Uterus (tissue), 4 donors: ENCODE results near the gene SETD1A. TPM values are rescaled to one million over a fixed set of nuclear protein-coding genes. Genes with fewer than 3 reads are reported as not detected.

Source experiments
- DNase-seq, 2 donors: peaks; one replicate each; pipeline ENCODE4 v3.0.0-alpha.2; 2019 to 2020
- H3K27ac ChIP-seq, 2 donors: fragments of 200-600 bp; sonication (generic); 1 replicate in 1 of 2; 2 replicates in 1 of 2; pipeline ENCODE4 v1.5.1; 2016 to 2018
- H3K27me3 ChIP-seq, 2 donors: fragments of 200-600 bp; sonication (generic); one replicate each; pipeline ENCODE4 v1.5.1; 2018 to 2019; ENCODE audit warnings: control low read depth in 1 of 2
- H3K36me3 ChIP-seq, 2 donors: fragments of 200-600 bp; sonication (generic); one replicate each; pipeline ENCODE4 v1.5.1; 2019; ENCODE audit warnings: control low read depth in 1 of 2
- H3K4me1 ChIP-seq, 2 donors: fragments of 200-600 bp; sonication (generic); one replicate each; pipeline ENCODE4 v1.5.1; 2018 to 2019; ENCODE audit warnings: control low read depth in 1 of 2
- H3K4me3 ChIP-seq, 2 donors: fragments of 200-600 bp; sonication (generic); 1 replicate in 1 of 2; 2 replicates in 1 of 2; pipeline ENCODE4 v1.5.1; 2018 to 2019; ENCODE audit warnings: mild to moderate bottlenecking in 1 of 2
- H3K9me3 ChIP-seq, 2 donors: fragments of 200-600 bp; sonication (generic); one replicate each; pipeline ENCODE4 v1.5.1; 2019; ENCODE audit warnings: control low read depth in 1 of 2
- POLR2A ChIP-seq, 2 donors: fragments of 450-650 bp; IDR thresholded peaks; one replicate each; pipeline ENCODE4 v1.6.1; 2016; ENCODE audit warnings: antibody characterized with exemption in 2 of 2, mild to moderate bottlenecking in 1 of 2, moderate library complexity in 1 of 2
- intact Hi-C: fragments of 100-400 bp; cut with DNase I; formaldehyde crosslinking; loops from one replicate; pipeline ENCODE4 v1.15.1; 2023; ENCODE audit warnings: low total_unique reads
- total RNA-seq, 4 donors: library from RNA; depleted of rRNA in 3 of 4; stranded (reverse); fragments of >200 nt in 3 of 4; gene quantifications; one replicate each; pipeline versions ENCODE4 v1.1.0 to v1.2.4, GENCODE V29; 2014 to 2023
- TF ChIP-seq, protein P1 (sequence below), 4 experiments: fragments of 200-600 bp in 2 of 4; fragments of 450-650 bp in 2 of 4; sonication (generic) in 2 of 4; IDR thresholded peaks; one replicate each; pipeline ENCODE4 v1.5.1; 2016 to 2019; ENCODE audit warnings: antibody characterized with exemption in 4 of 4, mild to moderate bottlenecking in 2 of 4, moderate library complexity in 1 of 4
- donor health status: DM: yes; HTN: yes; CAD: no.

SETD1A gene
- total RNA-seq, 4 donors from 2014 or later, result 2.1 to 31.7 (median 3.5) TPM

DNA sequence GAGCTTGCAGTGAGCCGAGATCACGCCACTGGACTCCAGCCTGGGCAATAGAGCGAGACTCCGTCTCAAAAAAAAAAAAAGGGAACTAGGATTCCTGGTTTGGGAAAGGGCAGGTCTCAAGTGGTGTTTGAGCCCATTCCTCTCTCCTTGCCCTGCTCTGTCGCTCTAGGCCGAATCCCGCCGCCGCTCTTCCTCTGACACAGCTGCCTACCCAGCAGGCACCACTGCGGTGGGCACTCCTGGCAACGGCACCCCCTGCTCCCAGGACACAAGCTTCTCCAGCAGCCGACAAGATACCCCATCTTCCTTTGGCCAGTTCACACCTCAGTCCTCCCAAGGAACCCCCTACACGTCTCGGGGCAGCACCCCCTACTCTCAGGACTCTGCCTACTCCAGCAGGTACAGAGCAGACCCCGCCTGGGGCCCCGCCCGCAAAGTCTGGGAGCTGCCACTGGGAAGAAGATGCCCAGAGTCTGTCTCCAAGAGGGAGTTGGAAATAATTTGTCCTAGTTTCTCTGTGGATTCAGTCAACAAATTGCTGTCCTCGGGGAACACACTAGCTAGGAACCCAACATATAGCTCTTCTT is 6.5 kb downstream of the SETD1A start:
- intact Hi-C loops, result no loop called here
- H3K4me3 ChIP-seq, result no peak overlapping the region
- no peak overlapping the region for H3K27ac ChIP-seq
- H3K36me3 ChIP-seq, result no peaks in the 10 kb centered on the region
- H3K27me3 ChIP-seq, result no peaks in the 10 kb centered on the region
- no peak for DNase-seq
- TF ChIP-seq, protein P1, sequence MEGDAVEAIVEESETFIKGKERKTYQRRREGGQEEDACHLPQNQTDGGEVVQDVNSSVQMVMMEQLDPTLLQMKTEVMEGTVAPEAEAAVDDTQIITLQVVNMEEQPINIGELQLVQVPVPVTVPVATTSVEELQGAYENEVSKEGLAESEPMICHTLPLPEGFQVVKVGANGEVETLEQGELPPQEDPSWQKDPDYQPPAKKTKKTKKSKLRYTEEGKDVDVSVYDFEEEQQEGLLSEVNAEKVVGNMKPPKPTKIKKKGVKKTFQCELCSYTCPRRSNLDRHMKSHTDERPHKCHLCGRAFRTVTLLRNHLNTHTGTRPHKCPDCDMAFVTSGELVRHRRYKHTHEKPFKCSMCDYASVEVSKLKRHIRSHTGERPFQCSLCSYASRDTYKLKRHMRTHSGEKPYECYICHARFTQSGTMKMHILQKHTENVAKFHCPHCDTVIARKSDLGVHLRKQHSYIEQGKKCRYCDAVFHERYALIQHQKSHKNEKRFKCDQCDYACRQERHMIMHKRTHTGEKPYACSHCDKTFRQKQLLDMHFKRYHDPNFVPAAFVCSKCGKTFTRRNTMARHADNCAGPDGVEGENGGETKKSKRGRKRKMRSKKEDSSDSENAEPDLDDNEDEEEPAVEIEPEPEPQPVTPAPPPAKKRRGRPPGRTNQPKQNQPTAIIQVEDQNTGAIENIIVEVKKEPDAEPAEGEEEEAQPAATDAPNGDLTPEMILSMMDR (IDR thresholded peaks at IDR 0.05), result no peak
- TF ChIP-seq POLR2A (IDR thresholded peaks at IDR 0.05), result no peak
- H3K9me3 ChIP-seq, result no peaks in the 10 kb centered on the region
- H3K4me1 ChIP-seq, result peaks cover under 1 to 5% of the 10 kb centered on the region in 2 donors

DNA sequence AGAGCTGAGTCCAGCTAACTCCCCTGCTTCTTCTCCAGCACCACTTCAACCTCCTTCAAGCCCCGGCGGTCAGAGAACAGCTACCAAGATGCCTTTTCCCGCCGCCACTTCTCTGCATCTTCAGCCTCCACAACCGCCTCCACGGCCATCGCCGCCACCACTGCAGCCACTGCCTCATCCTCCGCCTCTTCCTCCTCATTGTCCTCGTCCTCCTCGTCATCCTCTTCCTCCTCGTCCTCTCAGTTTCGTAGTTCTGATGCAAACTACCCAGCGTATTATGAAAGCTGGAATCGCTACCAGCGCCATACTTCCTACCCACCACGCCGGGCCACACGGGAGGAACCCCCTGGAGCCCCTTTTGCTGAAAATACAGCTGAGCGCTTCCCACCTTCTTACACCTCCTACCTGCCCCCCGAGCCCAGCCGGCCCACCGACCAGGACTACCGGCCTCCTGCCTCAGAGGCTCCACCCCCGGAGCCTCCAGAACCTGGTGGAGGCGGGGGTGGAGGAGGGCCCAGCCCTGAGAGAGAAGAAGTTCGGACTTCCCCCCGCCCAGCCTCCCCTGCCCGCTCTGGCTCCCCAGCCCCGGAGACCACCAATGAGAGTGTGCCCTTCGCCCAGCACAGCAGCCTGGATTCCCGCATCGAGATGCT is 7.1 kb downstream of the SETD1A start:
- TF ChIP-seq, protein P1 (IDR thresholded peaks at IDR 0.05), result no peak
- no peak for TF ChIP-seq POLR2A (IDR thresholded peaks at IDR 0.05)
- no peak for DNase-seq
- Histone ChIP-seq H3K27me3 (no peaks in the 10 kb centered on the region), H3K4me3 (no peak overlapping the region), H3K27ac (no peak overlapping the region), H3K9me3 (no peaks in the 10 kb centered on the region), H3K4me1 (no peaks in the 10 kb centered on the region), H3K36me3 (no peaks in the 10 kb centered on the region)
- intact Hi-C loops, result no loop called here

DNA sequence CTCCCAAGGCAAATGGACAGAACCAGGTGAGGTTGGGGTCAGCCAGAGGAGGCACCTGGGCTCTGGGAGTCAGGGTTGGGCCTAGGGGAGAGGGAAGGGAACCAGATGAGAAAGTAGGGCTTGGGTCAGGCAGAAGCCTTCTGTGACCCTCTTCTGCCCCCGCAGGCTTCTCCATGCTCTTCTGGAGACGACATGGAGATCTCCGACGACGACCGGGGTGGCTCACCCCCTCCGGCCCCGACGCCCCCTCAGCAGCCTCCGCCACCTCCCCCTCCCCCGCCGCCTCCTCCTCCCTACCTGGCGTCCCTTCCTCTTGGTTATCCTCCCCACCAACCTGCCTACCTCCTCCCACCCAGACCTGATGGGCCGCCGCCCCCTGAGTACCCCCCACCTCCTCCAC is 7.9 kb downstream of the SETD1A start:
- no peak for DNase-seq

DNA sequence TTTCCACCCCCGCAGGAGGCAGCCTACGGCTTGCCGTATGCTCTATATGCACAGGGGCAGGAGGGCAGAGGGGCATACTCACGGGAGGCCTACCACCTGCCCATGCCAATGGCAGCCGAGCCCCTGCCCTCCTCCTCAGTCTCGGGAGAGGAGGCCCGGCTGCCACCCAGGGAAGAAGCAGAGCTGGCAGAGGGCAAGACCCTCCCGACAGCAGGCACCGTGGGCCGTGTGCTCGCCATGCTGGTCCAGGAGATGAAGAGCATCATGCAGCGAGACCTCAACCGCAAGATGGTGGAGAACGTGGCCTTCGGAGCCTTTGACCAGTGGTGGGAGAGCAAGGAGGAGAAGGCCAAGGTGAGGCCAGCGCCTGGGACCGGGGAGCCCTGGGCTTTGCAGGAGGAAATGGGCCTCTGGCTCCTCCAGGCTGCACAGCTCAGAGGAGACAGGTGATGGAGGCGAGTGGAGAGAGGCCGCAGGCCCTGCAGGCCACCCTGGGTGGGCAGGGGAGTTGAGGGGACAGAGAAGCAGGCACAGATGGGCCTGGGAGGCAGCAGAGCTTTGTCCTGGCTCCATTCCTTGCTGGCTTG is 8.6 kb downstream of the SETD1A start:
- intact Hi-C loops, result no loop called here
- no peak for TF ChIP-seq POLR2A (IDR thresholded peaks at IDR 0.05)
- TF ChIP-seq, protein P1 (IDR thresholded peaks at IDR 0.05), result no peak
- DNase-seq, result no peak
- H3K4me1 ChIP-seq, result no peaks in the 10 kb centered on the region
- no peaks in the 10 kb centered on the region for H3K9me3 ChIP-seq
- no peak overlapping the region for H3K27ac ChIP-seq
- H3K27me3 ChIP-seq, result no peaks in the 10 kb centered on the region
- no peak overlapping the region for H3K4me3 ChIP-seq
- H3K36me3 ChIP-seq, result no peaks in the 10 kb centered on the region

More for the DNA sequence above, 7.9 kb downstream of the SETD1A start:
- Histone ChIP-seq H3K4me1 (no peaks in the 10 kb centered on the region), H3K9me3 (no peaks in the 10 kb centered on the region), H3K27ac (no peak overlapping the region), H3K36me3 (no peaks in the 10 kb centered on the region), H3K27me3 (no peaks in the 10 kb centered on the region), H3K4me3 (no peak overlapping the region)
- intact Hi-C loops, result no loop called here
- TF ChIP-seq, protein P1 (IDR thresholded peaks at IDR 0.05), result no peak
- TF ChIP-seq POLR2A (IDR thresholded peaks at IDR 0.05), result no peak

DNA sequence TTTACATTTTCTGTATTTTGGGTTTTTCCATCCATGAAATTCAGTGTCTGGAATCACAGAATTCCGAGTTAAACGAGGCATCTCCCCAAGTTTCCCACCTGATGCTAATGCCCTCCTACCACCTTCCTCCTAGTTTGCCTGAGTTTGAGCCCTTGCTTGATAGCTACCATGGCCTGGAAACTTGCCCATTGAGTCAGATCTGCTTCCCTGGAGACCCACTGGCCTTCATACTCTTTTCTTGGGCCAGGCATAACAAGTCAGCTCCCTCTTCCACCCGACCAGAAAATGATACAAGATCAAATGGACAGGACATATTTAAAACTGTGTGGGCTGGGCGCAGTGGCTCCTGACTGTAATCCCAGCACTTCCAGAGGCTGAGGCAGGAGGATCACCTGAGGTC is 10.2 kb downstream of the SETD1A start:
- TF ChIP-seq, protein P1 (IDR thresholded peaks at IDR 0.05), result no peak
- H3K9me3 ChIP-seq, result no peaks in the 10 kb centered on the region
- DNase-seq, result no peak
- no peak overlapping the region for H3K4me3 ChIP-seq
- intact Hi-C loops, result no loop called here
- H3K27ac ChIP-seq, result no peak overlapping the region
- no peaks in the 10 kb centered on the region for H3K36me3 ChIP-seq
- H3K4me1 ChIP-seq, result no peaks in the 10 kb centered on the region
- no peaks in the 10 kb centered on the region for H3K27me3 ChIP-seq
